ENCODE results near the gene SOST. TPM values are rescaled to one million over a fixed set of nuclear protein-coding genes. Genes with fewer than 3 reads are reported as not detected.

Gene SOST
- total and polyA plus RNA-seq, 2 donors from 2014 or later = 0.09 to 15.1 TPM

DNA sequence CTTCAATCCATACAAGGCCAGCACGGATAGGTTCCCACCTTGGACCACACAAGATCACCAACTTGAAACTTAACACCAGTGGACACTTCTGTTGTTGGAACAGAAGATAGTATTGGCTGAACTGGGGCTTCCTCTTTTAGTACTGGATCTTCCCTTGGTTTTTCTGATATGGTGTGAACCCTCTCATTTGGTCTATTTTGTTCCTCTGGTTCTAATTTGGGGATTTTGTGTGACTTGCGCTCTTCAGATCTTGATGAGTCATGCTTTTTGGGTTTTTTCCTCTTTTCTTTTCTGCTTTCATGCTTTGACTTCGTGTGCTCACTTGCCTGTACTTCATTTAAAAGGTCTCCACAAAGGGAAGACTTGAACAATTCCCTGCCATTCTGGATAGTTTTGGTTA is 39.0 kb downstream of the SOST start:
- Histone ChIP-seq H3K36me3 (ENCODE audit: control insufficient read depth in 2 of 3, insufficient read depth in 3 of 3, low read length in 3 of 3) (no peaks in the 10 kb centered on the region), H3K27ac (ENCODE audit: low read depth in 2 of 2, low read length in 2 of 2) (no peak overlapping the region), H3K4me1 (ENCODE audit: control insufficient read depth in 2 of 3, insufficient read depth in 2 of 3, low read depth in 1 of 3, low read length in 3 of 3) (peaks cover under 1 to 3% (median 2%) of the 10 kb centered on the region in 3 donors), H3K9me3 (ENCODE audit: control insufficient read depth in 2 of 3, insufficient read depth in 1 of 3, low read length in 3 of 3) (no peaks in the 10 kb centered on the region), H3K27me3 (ENCODE audit: control insufficient read depth, insufficient read depth, low read length) (no peaks in the 10 kb centered on the region), H3K4me3 (ENCODE audit: low read length in 3 of 3) (no peak overlapping the region), H3K9ac (ENCODE audit: low read length in 3 of 3) (no peak overlapping the region)
- TF ChIP-seq, protein P1, sequence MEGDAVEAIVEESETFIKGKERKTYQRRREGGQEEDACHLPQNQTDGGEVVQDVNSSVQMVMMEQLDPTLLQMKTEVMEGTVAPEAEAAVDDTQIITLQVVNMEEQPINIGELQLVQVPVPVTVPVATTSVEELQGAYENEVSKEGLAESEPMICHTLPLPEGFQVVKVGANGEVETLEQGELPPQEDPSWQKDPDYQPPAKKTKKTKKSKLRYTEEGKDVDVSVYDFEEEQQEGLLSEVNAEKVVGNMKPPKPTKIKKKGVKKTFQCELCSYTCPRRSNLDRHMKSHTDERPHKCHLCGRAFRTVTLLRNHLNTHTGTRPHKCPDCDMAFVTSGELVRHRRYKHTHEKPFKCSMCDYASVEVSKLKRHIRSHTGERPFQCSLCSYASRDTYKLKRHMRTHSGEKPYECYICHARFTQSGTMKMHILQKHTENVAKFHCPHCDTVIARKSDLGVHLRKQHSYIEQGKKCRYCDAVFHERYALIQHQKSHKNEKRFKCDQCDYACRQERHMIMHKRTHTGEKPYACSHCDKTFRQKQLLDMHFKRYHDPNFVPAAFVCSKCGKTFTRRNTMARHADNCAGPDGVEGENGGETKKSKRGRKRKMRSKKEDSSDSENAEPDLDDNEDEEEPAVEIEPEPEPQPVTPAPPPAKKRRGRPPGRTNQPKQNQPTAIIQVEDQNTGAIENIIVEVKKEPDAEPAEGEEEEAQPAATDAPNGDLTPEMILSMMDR (IDR thresholded peaks at IDR 0.05; ENCODE audit: borderline replicate concordance, extremely low read depth, insufficient read depth) = no peak
- FAIRE-seq (no peak), DNase-seq (no peak)
- intact Hi-C loops (cut with DNase I) = no loop called here

DNA sequence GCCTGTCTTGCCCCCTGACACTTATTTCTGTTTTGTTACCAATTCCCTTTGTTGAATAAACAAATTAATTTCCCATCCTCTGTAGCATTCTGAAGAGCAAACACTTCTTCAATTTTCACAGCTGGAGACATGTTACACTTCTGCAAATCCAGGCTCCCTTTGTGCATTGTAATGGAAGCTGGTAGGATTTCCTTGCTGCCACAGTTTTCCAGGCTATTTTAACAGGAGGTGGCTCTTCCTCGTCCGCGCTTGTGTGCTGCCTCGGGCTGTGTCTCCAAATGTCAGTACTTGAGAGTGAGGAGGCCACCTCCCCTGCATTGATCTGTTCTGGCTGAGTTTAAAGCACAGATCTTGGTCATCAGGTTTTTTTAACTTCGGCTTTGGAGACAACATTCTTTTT is 40.0 kb downstream of the SOST start:
- Histone ChIP-seq H3K27ac (ENCODE audit: low read depth in 2 of 2, low read length in 2 of 2) (no peak overlapping the region), H3K4me1 (ENCODE audit: control insufficient read depth in 2 of 3, insufficient read depth in 2 of 3, low read depth in 1 of 3, low read length in 3 of 3) (peaks cover 2 to 6% (median 3%) of the 10 kb centered on the region in 3 donors), H3K36me3 (ENCODE audit: control insufficient read depth in 2 of 3, insufficient read depth in 3 of 3, low read length in 3 of 3) (no peaks in the 10 kb centered on the region), H3K27me3 (ENCODE audit: control insufficient read depth, insufficient read depth, low read length) (no peaks in the 10 kb centered on the region), H3K9me3 (ENCODE audit: control insufficient read depth in 2 of 3, insufficient read depth in 1 of 3, low read length in 3 of 3) (no peaks in the 10 kb centered on the region), H3K9ac (ENCODE audit: low read length in 3 of 3) (no peak overlapping the region), H3K4me3 (ENCODE audit: low read length in 3 of 3) (no peak overlapping the region)
- TF ChIP-seq, protein P1 (IDR thresholded peaks at IDR 0.05; ENCODE audit: borderline replicate concordance, extremely low read depth, insufficient read depth) = no peak
- intact Hi-C loops (cut with DNase I) = no loop called here
- no peak for DNase-seq
- FAIRE-seq = no peak

DNA sequence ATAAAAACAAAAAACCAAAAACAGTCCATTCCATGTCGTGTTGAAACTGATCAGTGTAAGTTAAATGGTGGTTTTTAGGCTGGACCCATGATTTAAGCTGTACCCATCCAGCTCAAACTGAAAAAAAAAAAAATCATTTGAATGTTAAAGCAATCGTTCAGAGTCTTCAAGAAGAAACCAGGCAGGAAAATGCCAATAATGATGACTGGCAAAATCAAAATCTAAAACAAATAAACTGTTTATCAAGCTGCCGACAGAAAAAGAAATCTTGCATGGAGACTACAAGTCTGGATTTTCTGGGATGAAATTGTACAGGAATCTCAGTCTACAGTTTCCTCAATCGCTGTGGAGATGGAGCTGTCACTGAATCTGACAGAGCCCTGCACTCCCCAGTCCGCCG is 40.7 kb downstream of the SOST start:
- peaks cover 3 to 8% (median 5%) of the 10 kb centered on the region in 3 donors for H3K4me1 ChIP-seq (ENCODE audit: control insufficient read depth in 2 of 3, insufficient read depth in 2 of 3, low read depth in 1 of 3, low read length in 3 of 3)
- intact Hi-C loops (cut with DNase I) = no loop called here
- FAIRE-seq (no peak), DNase-seq (no peak)
- TF ChIP-seq, protein P1 (IDR thresholded peaks at IDR 0.05; ENCODE audit: borderline replicate concordance, extremely low read depth, insufficient read depth) = no peak
- no peak overlapping the region for H3K9ac ChIP-seq (ENCODE audit: low read length in 3 of 3)
- H3K27ac ChIP-seq (ENCODE audit: low read depth in 2 of 2, low read length in 2 of 2) = no peak overlapping the region
- no peaks in the 10 kb centered on the region for H3K27me3 ChIP-seq (ENCODE audit: control insufficient read depth, insufficient read depth, low read length)
- H3K4me3 ChIP-seq (ENCODE audit: low read length in 3 of 3) = no peak overlapping the region
- no peaks in the 10 kb centered on the region for H3K9me3 ChIP-seq (ENCODE audit: control insufficient read depth in 2 of 3, insufficient read depth in 1 of 3, low read length in 3 of 3)
- no peaks in the 10 kb centered on the region for H3K36me3 ChIP-seq (ENCODE audit: control insufficient read depth in 2 of 3, insufficient read depth in 3 of 3, low read length in 3 of 3)

Data from kidney (tissue), 14 donors.